HG02870 (cell line): ENCODE results near the gene REEP3.

Experiments used
- ATAC-seq: cut with Tn5 transposase; IDR thresholded peaks from one replicate; pipeline ENCODE4 v1.9.1; 2021; ENCODE audit warnings: mild to moderate bottlenecking, moderate library complexity; ENCODE audit not compliant: unreplicated experiment

The REEP3 gene

GRCh38 chr10:63584725-63585035 is 63.5 kb downstream of the REEP3 start:
- ATAC-seq = no peak

GRCh38 chr10:63585041-63585440 is 63.8 kb downstream of the REEP3 start:
- no peak for ATAC-seq

- no peak for ATAC-seq
Measured at GRCh38 chr10:63586043-63586442, 64.8 kb downstream of the REEP3 start.

- ATAC-seq = no peak
Measured at GRCh38 chr10:63587191-63587590, 66.0 kb downstream of the REEP3 start.

GRCh38 chr10:63588436-63589167 is 67.4 kb downstream of the REEP3 start:
- no peak for ATAC-seq

- no peak for ATAC-seq
Measured at GRCh38 chr10:63591600-63592379, 70.6 kb downstream of the REEP3 start.

GRCh38 chr10:63593576-63593975 is 72.4 kb downstream of the REEP3 start:
- ATAC-seq = no peak

GRCh38 chr10:63595072-63595471 is 73.9 kb downstream of the REEP3 start:
- ATAC-seq = no peak

GRCh38 chr10:63596924-63597323 is 75.7 kb downstream of the REEP3 start:
- no peak for ATAC-seq

GRCh38 chr10:63600540-63600939 is 79.3 kb downstream of the REEP3 start:
- no peak for ATAC-seq

GRCh38 chr10:63603709-63604445 is 82.7 kb downstream of the REEP3 start:
- no peak for ATAC-seq

GRCh38 chr10:63605197-63605967 is 84.2 kb downstream of the REEP3 start:
- no peak for ATAC-seq

- no peak for ATAC-seq
Measured at GRCh38 chr10:63608511-63608910, 87.3 kb downstream of the REEP3 start.

GRCh38 chr10:63611078-63611477 is 89.9 kb downstream of the REEP3 start:
- no peak for ATAC-seq

- ATAC-seq = no peak
Measured at GRCh38 chr10:63614371-63614891, 93.2 kb downstream of the REEP3 start.

GRCh38 chr10:63618552-63618951 is 97.4 kb downstream of the REEP3 start:
- ATAC-seq = no peak

GRCh38 chr10:63619426-63619825 is 98.2 kb downstream of the REEP3 start:
- ATAC-seq = no peak

- ATAC-seq = no peak
Measured at GRCh38 chr10:63622097-63622496, 100.9 kb downstream of the REEP3 start.

GRCh38 chr10:63624701-63625100 is 103.5 kb downstream of the REEP3 start:
- ATAC-seq = no peak

- ATAC-seq = no peak
Measured at GRCh38 chr10:63627396-63627795, 106.2 kb downstream of the REEP3 start.

- no peak for ATAC-seq
Measured at GRCh38 chr10:63627881-63628296, 106.7 kb downstream of the REEP3 start.
